Measurements from ENCODE around the gene THG1L. TPM values are rescaled to one million over a fixed set of nuclear protein-coding genes. Genes with fewer than 3 reads are reported as not detected.

The THG1L gene
- total RNA-seq, 4 donors from 2014 or later, result 13.2 to 20.3 (median 15.5) TPM

DNA sequence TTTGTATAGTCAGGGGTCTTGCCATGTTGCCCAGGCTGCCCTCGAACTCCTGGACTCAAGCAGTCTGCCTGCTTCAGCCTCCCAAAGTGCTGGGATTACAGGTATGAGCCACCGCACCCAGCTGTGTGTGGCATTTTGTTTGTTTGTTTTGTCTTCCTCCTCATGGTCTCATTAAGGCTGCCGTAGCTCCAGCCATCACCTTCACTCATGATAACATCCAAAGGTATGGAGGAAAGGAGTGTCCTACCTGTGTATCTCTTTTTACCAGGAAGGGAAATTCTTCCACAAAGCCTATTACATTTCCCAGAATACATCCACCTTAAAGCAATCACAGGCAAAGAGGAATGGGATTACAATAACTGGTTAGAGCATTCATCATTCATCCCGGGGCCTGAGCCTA lies 39.4 kb downstream of the THG1L start:
- TF ChIP-seq POLR2AphosphoS5 (IDR thresholded peaks at IDR 0.05), result no peak
- TF ChIP-seq EP300 (IDR thresholded peaks at IDR 0.05), result no peak
- no peak for TF ChIP-seq POLR2A (IDR thresholded peaks at IDR 0.05)
- TF ChIP-seq, protein P1, sequence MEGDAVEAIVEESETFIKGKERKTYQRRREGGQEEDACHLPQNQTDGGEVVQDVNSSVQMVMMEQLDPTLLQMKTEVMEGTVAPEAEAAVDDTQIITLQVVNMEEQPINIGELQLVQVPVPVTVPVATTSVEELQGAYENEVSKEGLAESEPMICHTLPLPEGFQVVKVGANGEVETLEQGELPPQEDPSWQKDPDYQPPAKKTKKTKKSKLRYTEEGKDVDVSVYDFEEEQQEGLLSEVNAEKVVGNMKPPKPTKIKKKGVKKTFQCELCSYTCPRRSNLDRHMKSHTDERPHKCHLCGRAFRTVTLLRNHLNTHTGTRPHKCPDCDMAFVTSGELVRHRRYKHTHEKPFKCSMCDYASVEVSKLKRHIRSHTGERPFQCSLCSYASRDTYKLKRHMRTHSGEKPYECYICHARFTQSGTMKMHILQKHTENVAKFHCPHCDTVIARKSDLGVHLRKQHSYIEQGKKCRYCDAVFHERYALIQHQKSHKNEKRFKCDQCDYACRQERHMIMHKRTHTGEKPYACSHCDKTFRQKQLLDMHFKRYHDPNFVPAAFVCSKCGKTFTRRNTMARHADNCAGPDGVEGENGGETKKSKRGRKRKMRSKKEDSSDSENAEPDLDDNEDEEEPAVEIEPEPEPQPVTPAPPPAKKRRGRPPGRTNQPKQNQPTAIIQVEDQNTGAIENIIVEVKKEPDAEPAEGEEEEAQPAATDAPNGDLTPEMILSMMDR (IDR thresholded peaks at IDR 0.05), result no peak

DNA sequence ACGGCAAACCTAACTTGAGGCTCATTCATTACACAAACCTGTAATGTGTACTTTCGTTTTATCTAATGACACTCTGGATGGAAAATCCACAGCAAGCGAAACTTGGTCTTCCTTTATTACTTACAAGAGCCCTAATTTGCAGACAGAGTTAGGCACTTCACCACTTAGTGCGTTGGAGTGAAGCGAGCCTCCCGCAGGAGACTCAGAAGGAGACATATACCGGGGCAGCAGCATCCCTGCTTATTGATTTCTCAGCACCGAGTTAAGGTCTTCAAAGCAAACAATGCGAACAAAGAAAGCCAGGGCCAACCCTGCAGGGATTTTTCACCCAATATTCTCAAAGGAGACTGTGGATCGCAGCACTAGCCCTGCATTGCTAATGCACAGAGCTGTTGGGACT lies 40.9 kb downstream of the THG1L start:
- H3K36me3 ChIP-seq, result no peaks in the 10 kb centered on the region
- no peak for ATAC-seq
- WGBS, 2 donors (ENCODE audit: low coverage in 1 of 2), result 82 to 90% methylated on average over 4 to 10 of the region's 10 CpGs
- no peak for TF ChIP-seq POLR2A (IDR thresholded peaks at IDR 0.05)
- no peak for TF ChIP-seq POLR2AphosphoS5 (IDR thresholded peaks at IDR 0.05)
- no peak for TF ChIP-seq EP300 (IDR thresholded peaks at IDR 0.05)
- TF ChIP-seq, protein P1 (IDR thresholded peaks at IDR 0.05), result no peak
- no peaks in the 10 kb centered on the region for H3K9me3 ChIP-seq
- no peak overlapping the region for H3K27ac ChIP-seq
- H3K4me3 ChIP-seq, result no peak overlapping the region
- H3K4me1 ChIP-seq, result no peaks in the 10 kb centered on the region
- H3K27me3 ChIP-seq, result no peaks in the 10 kb centered on the region

More for the DNA sequence above, 39.4 kb downstream of the THG1L start:
- H3K36me3 ChIP-seq, result no peaks in the 10 kb centered on the region
- H3K4me3 ChIP-seq, result no peak overlapping the region
- 76 to 85% methylated on average over 4 of the region's 4 CpGs for WGBS, 2 donors (ENCODE audit: low coverage in 1 of 2)
- no peak overlapping the region for H3K27ac ChIP-seq
- no peaks in the 10 kb centered on the region for H3K27me3 ChIP-seq
- no peaks in the 10 kb centered on the region for H3K9me3 ChIP-seq
- no peak for ATAC-seq
- H3K4me1 ChIP-seq, result no peaks in the 10 kb centered on the region

DNA sequence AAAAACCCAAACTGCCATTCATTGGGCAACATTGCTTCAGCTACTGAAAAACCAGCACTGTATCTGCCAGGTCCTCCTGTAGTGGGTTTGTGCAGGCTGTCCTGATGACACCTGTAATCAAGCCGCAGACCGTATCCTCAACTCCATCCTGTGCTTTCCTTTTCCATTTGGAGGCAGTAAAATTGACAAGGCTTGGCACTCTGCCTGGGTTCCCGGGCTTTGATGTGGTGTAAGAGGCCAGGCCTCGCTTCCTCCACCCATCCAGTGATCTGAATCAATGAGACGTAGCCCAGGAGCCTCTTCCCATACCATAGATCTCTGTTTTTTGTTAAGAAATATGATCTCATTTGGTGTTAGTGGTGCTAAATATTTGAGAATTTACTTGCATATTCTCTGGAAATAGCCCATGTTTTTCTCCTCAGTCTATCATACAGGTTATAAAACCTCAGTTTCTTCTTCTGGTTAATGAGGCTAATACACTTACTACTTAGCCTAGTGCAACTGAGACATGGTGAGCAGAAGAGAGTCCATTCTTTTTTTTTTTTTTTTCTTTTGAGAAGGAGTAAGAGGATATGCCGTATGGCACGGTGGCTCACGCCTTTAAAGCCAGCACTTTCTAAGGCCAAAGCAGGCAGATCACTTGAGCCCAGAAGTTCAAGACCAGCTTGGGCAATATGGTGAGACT lies 47.0 kb downstream of the THG1L start:
- Histone ChIP-seq H3K9me3 (no peaks in the 10 kb centered on the region), H3K27ac (no peak overlapping the region), H3K4me3 (no peak overlapping the region), H3K27me3 (no peaks in the 10 kb centered on the region), H3K4me1 (no peaks in the 10 kb centered on the region), H3K36me3 (peaks cover 0 to 4% of the 10 kb centered on the region in 2 donors)
- 61 to 66% methylated on average over 4 to 8 of the region's 8 CpGs for WGBS, 2 donors (ENCODE audit: low coverage in 1 of 2)
- ATAC-seq, result no peak
- TF ChIP-seq EP300 (IDR thresholded peaks at IDR 0.05) (no peak), POLR2A (IDR thresholded peaks at IDR 0.05) (no peak), POLR2AphosphoS5 (IDR thresholded peaks at IDR 0.05) (no peak)
- TF ChIP-seq, protein P1 (IDR thresholded peaks at IDR 0.05), result no peak

DNA sequence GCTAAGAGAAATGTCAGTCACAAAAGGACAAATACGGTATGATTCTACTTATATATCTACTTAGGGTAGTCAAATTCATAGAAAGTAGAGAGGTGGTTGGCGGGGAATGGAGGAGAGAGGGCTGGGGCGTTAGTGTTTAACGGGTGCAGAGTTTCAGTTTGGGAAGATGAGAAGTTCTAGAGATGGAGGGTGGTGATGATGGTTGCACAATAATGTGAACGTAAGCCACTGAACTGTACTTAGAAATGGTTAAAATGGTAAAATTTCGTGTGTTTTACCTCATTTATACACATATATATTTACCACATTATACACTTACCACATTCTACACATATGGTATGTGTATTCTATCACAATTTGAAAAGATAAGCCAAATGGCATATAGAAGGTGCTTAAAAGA lies 48.0 kb downstream of the THG1L start:
- Histone ChIP-seq H3K4me3 (no peak overlapping the region), H3K27me3 (no peaks in the 10 kb centered on the region), H3K36me3 (peaks cover 1 to 8% of the 10 kb centered on the region in 2 donors), H3K4me1 (no peaks in the 10 kb centered on the region), H3K27ac (no peak overlapping the region), H3K9me3 (no peaks in the 10 kb centered on the region)
- TF ChIP-seq, protein P1 (IDR thresholded peaks at IDR 0.05), result no peak
- no peak for TF ChIP-seq POLR2A (IDR thresholded peaks at IDR 0.05)
- TF ChIP-seq POLR2AphosphoS5 (IDR thresholded peaks at IDR 0.05), result no peak
- no peak for TF ChIP-seq EP300 (IDR thresholded peaks at IDR 0.05)
- 84 to 91% methylated on average over 5 to 6 of the region's 6 CpGs for WGBS, 2 donors (ENCODE audit: low coverage in 1 of 2)
- ATAC-seq, result no peak

DNA sequence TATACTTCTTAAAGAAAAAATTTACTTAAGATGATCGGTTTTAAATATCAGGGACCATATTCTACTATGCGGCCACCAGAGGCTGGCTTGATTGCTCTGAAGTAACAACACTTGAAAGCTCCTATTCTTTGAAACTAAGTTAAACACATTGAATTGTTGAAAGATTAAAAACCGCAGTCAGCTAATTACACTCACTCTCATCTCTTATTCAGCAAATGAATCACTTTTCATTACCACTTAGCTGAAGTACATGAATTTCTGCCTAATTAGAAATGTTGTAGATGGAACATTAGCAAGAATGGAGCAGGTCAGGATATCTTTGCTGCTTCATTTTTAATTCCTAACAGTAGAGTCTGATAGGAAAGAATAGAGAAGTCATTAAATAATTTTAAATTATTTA lies 54.6 kb downstream of the THG1L start:
- no peak for ATAC-seq
- WGBS, 2 donors (ENCODE audit: low coverage in 1 of 2), result 82 to 89% methylated on average over 3 of the region's 3 CpGs
- H3K4me3 ChIP-seq, result no peak overlapping the region
- TF ChIP-seq POLR2A (IDR thresholded peaks at IDR 0.05) (no peak), EP300 (IDR thresholded peaks at IDR 0.05) (no peak), POLR2AphosphoS5 (IDR thresholded peaks at IDR 0.05) (no peak)
- TF ChIP-seq, protein P1 (IDR thresholded peaks at IDR 0.05), result no peak
- no peak overlapping the region for H3K27ac ChIP-seq
- H3K27me3 ChIP-seq, result no peaks in the 10 kb centered on the region
- H3K9me3 ChIP-seq, result no peaks in the 10 kb centered on the region
- peaks cover 0 to 19% (median 2%) of the 10 kb centered on the region in 3 donors for H3K4me1 ChIP-seq
- peaks cover 3 to 54% of the 10 kb centered on the region in 2 donors for H3K36me3 ChIP-seq

All from gastroesophageal sphincter (tissue), 4 donors.